CD4-positive, alpha-beta T cell (primary cell): ENCODE measurements around the gene CACNA2D4. TPM values are rescaled to one million over a fixed set of nuclear protein-coding genes. Genes with fewer than 3 reads are reported as not detected.

ENCODE experiments used
- ATAC-seq: fragments of 200-7000 bp; cut with Tn5 transposase; one replicate; pipeline ENCODE4 v1.10.0; 2022; ENCODE audit warnings: mild to moderate bottlenecking; ENCODE audit not compliant: poor library complexity
- CTCF ChIA-PET: fragments of 350-600 bp; sonication (Branson Sonifier 250); formaldehyde crosslinking; loops from one replicate; lab custom pipeline; 2021; ENCODE audit warnings: antibody characterized with exemption, inconsistent platforms; lab: Charles Lee
- POLR2A ChIA-PET: fragments of 350-600 bp; sonication (Branson Sonifier 250); formaldehyde crosslinking; loops from one replicate; lab custom pipeline; 2021; ENCODE audit warnings: antibody characterized with exemption, inconsistent platforms; lab: Charles Lee
- DNase-seq, 14 experiments: peaks; one replicate each; pipeline ENCODE4 v3.0.0-alpha.2; 2013 to 2020; ENCODE audit warnings: mixed read lengths in 2 of 14
- H3K27ac ChIP-seq, 2 donors: one replicate each; pipeline versions ENCODE4 v1.5.1 to v1.7.0; 2013; ENCODE audit warnings: low read length in 2 of 2, low read depth in 1 of 2, mild to moderate bottlenecking in 1 of 2
- H3K27me3 ChIP-seq, 2 experiments: 1 replicate in 1 of 2; 2 replicates in 1 of 2; pipeline versions ENCODE4 v1.6.1 to v1.7.0; 2013; ENCODE audit warnings: low read length in 2 of 2, control low read depth in 1 of 2, mild to moderate bottlenecking in 1 of 2, moderate library complexity in 1 of 2; ENCODE audit not compliant: insufficient read depth in 2 of 2, control insufficient read depth in 1 of 2
- H3K36me3 ChIP-seq: one replicate; pipeline ENCODE4 v1.6.1; 2013; ENCODE audit warnings: low read length, control low read depth; ENCODE audit not compliant: insufficient read depth
- H3K4me1 ChIP-seq: one replicate; pipeline ENCODE4 v1.6.1; 2013; ENCODE audit warnings: low read length, control low read depth; ENCODE audit not compliant: insufficient read depth
- H3K4me3 ChIP-seq: one replicate; pipeline ENCODE4 v1.5.1; 2013; ENCODE audit warnings: mild to moderate bottlenecking, low read length, moderate library complexity
- H3K9me3 ChIP-seq, 2 experiments: 1 replicate in 1 of 2; 2 replicates in 1 of 2; pipeline versions ENCODE4 v1.6.1 to v1.7.0; 2013; ENCODE audit warnings: low read length in 2 of 2, mild to moderate bottlenecking in 2 of 2, control low read depth in 1 of 2, moderate library complexity in 1 of 2; ENCODE audit not compliant: control insufficient read depth in 1 of 2, insufficient read depth in 1 of 2
- H3K27ac Mint-ChIP-seq: one replicate; pipeline ENCODE4 v1.8.0; 2020; ENCODE audit warnings: mixed read lengths
- H3K27me3 Mint-ChIP-seq: one replicate; pipeline ENCODE4 v1.8.0; 2021; ENCODE audit warnings: mixed read lengths
- H3K36me3 Mint-ChIP-seq: one replicate; pipeline ENCODE4 v1.8.0; 2021; ENCODE audit warnings: low read depth, mixed read lengths
- H3K4me1 Mint-ChIP-seq: one replicate; pipeline ENCODE4 v1.8.0; 2021; ENCODE audit warnings: low read depth, mixed read lengths
- H3K4me3 Mint-ChIP-seq: one replicate; pipeline ENCODE4 v1.8.0; 2020; ENCODE audit warnings: mild to moderate bottlenecking, mixed read lengths
- H3K9me3 Mint-ChIP-seq: one replicate; pipeline ENCODE4 v1.8.0; 2020; ENCODE audit warnings: mixed read lengths
- CTCF ChIP-seq: fragments of 200-600 bp; IDR thresholded peaks from one replicate; pipeline ENCODE4 v1.8.0; 2022; ENCODE audit warnings: antibody characterized with exemption, mild to moderate bottlenecking
- intact Hi-C, 2 experiments: fragments of 100-400 bp; cut with DNase I in 1 of 2; cut with micrococcal nuclease in 1 of 2; formaldehyde crosslinking; loops; one replicate each; pipeline versions ENCODE4 v1.15.1 to v1.9.0; 2023 to 2025; cut with DNase I, micrococcal nuclease
- total RNA-seq, 174 experiments: library from RNA in 2 of 174; stranded (reverse) in 2 of 174; gene quantifications; one replicate each; pipeline ENCODE4 v1.2.3 and lab custom pipeline; 2021 to 2026

CACNA2D4 gene
- total RNA-seq, 2 experiments from 2014 or later = 10.5 to 11.3 TPM

DNA sequence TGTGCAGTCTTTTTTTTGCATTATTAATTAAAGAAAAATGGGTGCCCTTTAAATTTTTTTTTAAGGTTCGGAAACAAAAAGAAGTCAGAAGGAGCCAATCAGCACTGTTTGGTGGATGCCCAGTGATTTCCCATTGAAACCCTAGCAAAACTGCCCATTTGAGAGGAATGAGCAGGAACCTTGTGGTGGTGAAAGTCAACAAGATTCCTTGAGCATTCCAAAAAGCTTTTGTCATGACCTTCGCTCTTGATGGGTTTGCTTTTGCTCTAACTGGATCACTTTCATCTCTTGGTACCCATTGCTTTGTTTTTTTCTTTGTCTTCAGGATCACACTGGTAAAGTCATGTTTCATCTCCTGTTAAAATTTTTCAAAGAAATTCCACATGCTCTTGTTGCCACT, 173.5 kb downstream of the CACNA2D4 start:
- no peak overlapping the region for H3K4me3 ChIP-seq
- H3K27me3 ChIP-seq = no peaks in the 10 kb centered on the region
- ATAC-seq = no peak
- Mint-ChIP-seq H3K27ac (no peak overlapping the region), H3K27me3 (no peaks in the 10 kb centered on the region), H3K9me3 (peaks cover 3% of the 10 kb centered on the region), H3K4me1 (peaks cover 32% of the 10 kb centered on the region), H3K36me3 (peaks cover 46% of the 10 kb centered on the region), H3K4me3 (no peak overlapping the region)
- no peak for DNase-seq
- H3K27ac ChIP-seq = no peak overlapping the region
- intact Hi-C loops = no loop called here
- H3K9me3 ChIP-seq = peaks cover 11 to 14% of the 10 kb centered on the region in 2 experiments
- no peak for TF ChIP-seq CTCF
- peaks cover 10% of the 10 kb centered on the region for H3K36me3 ChIP-seq
- CTCF ChIA-PET = no interaction called here
- POLR2A ChIA-PET = no interaction called here
- no peaks in the 10 kb centered on the region for H3K4me1 ChIP-seq

Other genes starting within 250 kb of the CACNA2D4 start
- 10 to 100 TPM; 12.5 to 12.6 TPM for gene ADIPOR2, start 227.6 kb downstream of the CACNA2D4 start, total RNA-seq
- under 1 TPM in 1 of 2 experiments, not detected in 1; 0.11 TPM for gene LRTM2, start 98.1 kb downstream of the CACNA2D4 start, total RNA-seq
- gene DCP1B, start 85.8 kb upstream of the CACNA2D4 start, total RNA-seq = 1 to 10 TPM; 4.3 to 4.6 TPM
- under 1 TPM; 0.05 to 0.08 TPM for gene CACNA1C, start 134.3 kb upstream of the CACNA2D4 start, total RNA-seq